Skin of body (tissue), 2 donors: ENCODE results near the gene RHAG. TPM values are rescaled to one million over a fixed set of nuclear protein-coding genes. Genes with fewer than 3 reads are reported as not detected.
"Not testable (repeated sequence)": the region's sequence is repeated elsewhere in the genome, so short reads cannot be mapped to it uniquely, and the experiment has no call there.

Experiments used
- DNase-seq: peaks from one replicate; lab custom pipeline; 2025; lab: John Stamatoyannopoulos, UW
- total RNA-seq: library from RNA; depleted of rRNA; stranded (reverse); fragments of >200 nt; gene quantifications from one replicate; pipeline ENCODE4 v1.2.3, GENCODE V29; 2014

RHAG gene
- total RNA-seq, 1 donor from 2014 or later = 5.8 TPM

DNA sequence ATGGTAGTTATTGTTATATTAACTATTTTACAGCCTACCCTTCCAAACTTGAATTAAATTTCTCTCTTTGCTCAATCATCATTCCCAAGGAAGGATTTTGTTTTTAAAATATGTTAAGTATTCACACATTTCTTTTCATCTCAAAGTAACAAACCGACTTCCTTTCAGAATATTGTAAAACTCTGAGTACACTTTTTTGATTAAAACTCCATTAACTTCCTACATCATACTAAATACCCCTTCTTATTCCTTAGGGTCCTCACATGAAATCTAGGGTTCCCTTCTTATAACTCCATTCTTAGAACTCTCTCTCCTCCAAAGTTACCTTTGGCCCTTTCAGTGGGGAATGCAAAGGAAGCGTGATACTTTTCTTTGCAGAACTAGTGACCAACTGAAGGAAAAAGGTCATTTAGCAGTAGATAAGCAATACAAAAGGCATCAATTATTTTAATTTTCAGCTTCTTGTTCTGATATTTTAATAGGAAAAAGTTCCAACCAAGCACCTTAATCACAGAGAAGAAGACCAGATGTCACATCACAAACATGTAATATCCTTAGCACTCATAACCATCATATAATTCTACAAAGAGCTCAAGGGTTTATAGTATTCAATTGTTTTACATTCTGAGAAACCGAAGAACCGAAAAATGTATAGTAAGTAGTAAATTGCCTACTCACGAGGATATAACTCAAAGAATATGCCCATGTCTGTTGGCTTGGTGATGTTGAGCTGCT, 494 bp downstream of the RHAG start:
- no peak for DNase-seq

DNA sequence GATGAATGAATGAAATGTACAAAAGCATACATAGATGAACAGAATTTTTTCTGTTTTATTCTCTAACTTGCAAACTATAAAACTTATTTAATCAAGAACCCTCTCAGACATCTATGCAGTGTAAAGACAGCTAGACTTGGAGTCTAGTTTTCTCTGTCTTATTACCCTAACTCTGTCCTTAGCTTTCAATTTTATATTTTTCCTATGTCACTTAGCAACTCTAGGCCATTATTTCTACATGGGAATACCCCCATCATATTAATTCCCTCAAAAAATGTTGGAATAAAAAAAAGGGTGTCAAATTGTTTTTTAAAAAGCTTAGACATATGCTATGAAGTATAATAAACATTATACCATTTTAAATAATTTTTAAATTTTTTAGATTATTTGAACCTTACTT, 1.2 kb downstream of the RHAG start:
- DNase-seq = no peak

DNA sequence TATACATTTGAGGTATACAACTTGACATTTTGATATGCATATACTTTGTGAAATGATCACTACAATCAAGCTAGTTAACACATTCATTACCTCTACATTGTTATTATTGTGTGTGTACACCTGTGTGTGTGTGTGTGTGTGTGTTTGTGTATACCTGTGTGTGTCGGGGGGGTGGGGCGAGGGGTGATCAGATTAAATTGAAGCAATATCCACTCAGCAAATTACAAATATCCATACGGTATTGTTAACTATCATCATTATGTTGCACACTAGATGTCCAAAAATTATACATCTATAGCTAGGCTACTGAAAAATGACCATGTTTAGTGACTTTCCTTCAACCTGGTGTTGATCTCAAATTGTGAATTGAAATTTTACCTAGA, 1.8 kb downstream of the RHAG start:
- no peak for DNase-seq

DNA sequence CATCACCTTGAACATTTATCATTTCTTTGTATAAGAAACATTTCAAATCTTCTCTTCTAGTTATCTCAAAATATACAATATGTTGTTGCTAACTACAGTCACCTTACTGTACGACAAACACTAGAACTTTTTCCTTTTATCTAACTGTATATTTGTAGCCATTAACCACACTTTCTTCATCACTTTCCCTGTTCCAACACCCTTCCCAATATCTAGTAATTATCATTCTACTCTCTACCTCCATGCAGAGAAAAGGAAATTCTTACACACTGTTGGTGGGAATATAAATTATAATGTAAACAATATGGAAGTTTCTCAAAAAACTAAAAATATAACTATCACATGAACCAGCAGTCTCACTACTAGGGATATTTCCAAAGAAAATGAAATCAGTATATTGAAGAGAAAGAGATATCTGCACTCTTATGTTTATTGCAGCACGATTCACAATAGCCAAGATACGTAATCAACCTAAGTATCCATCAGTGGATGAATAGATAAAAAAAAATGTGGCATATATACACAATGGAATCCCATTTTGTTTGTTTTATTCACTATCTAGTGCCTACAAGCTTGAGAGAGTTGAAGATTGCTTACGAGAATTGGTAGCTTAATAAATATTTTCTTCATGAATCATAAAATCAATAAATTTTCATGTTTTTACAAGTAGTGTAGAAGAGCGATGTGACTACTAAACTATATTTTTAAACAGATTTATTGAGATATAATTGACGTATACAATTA, 2.4 kb downstream of the RHAG start:
- no peak for DNase-seq

DNA sequence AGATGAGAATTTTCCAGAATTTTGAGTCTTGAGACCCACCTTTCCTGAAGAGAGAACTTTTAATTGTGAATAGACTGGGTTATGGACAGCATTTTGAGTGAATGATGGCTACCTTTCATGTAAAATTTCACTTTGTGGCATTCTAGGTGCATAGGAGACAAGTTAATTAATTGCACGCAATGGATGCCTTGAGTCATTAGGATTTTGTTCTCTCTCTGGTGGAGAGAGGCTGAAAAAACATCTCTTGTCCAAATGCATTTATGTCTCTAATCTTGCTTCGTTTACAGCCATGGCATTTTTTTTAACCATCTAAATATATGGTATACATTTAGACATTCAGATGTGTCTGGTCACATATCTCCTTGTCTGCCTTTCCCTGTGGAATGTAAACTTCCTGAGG, 3.1 kb downstream of the RHAG start:
- no peak for DNase-seq

DNA sequence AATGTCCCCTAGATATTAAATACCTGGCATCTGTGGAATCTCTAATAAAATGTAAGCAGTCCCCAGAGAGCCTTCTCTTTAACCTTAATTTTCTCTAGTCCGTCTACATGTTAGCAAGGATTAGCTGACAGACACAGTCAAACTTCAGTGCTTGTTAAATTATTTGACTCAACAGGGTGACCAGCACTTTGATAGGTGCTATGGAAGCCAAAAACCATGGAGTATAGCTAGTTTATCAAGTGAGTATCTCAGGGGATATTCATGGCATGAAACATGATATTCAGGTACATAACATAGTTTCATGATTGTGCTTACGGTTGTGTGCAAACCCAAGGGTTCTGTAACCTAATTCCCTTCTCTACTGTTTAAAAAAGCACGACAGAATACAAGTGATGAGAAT, 3.9 kb downstream of the RHAG start:
- DNase-seq = no peak

DNA sequence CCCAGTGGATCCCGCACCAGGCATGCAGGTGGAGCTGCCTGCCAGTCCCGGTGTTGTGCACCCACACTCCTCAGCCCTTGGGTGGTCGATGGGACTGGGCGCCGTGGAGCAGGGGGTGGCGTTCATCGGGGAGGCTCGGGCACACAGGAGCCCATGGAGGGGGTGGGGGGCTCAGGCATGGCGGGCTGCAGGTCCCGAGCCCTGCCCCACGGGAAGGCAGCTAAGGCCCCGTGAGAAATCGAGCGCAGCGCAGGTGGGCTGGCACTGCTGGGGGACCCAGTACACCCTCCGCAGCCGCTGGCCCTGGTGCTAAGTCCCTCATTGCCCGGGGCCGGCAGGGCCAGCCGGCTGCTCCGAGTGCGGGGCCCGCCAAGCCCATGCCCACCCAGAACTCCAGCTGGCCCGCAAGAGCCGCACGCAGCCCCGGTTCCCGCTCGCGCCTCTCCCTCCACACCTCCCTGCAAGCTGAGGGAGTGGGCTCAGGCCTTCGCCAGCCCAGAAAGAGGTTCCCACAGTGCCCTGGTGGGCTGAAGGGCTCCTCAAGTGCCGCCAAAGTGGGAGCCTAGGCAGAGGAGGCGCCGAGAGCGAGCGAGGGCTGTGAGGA, 7.1 kb downstream of the RHAG start:
- DNase-seq = not testable (repeated sequence)

DNA sequence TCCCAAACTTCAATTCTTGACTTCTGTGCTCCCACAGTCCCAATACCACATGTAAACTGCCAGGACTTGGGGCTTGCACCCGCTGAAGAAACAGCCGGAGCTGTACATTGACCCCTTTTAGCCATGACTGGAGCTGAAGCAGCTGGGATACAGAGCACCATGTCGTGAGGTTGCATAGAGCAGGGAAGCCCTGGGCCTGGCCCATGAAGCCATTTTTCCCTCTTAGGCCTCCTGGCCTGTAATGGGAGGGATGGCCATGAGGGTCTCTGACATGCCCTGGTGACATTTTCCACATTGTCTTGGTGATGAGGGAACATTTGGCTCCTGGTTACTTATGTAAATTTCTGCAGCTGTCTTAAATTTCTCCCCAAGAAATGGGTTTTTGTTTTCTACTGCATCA, 9.8 kb downstream of the RHAG start:
- DNase-seq = no peak

DNA sequence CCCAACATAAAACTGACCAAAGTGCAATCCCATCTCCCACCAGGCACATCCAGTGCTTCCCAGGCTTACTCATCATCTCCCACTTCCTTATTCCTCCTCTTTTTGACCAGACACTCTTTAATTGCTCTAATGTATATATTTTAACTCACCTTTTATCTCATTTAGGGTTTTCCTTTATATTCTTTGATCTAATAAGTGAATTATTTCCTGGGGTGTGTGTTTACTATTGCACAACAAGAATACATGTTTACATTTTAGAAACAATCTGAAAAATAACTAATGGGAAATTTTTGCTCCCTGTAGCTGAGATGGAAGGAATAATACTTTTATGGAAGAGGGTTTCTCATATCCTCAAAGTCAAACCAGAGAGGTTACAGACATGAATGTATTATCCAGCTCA, 18.4 kb downstream of the RHAG start:
- no peak for DNase-seq

DNA sequence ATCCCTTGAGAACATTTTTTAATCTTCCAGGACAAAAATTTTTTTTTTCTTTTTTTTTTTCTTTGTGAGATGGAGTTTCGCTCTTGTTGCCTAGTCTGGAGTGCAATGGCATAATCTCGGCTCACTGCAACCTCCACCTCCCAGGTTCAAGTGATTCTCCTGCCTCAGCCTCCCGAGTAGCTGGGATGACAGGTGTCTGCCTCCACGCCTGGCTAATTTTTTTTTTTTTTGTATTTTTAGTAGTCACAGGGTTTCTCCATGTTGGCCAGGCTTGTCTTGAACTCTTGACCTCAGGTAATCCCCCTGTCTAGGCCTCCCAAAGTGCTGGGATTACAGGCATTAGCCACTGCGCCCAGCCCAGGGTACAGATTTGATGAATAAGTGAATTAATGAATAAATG, 22.5 kb downstream of the RHAG start:
- DNase-seq = not testable (repeated sequence)

DNA sequence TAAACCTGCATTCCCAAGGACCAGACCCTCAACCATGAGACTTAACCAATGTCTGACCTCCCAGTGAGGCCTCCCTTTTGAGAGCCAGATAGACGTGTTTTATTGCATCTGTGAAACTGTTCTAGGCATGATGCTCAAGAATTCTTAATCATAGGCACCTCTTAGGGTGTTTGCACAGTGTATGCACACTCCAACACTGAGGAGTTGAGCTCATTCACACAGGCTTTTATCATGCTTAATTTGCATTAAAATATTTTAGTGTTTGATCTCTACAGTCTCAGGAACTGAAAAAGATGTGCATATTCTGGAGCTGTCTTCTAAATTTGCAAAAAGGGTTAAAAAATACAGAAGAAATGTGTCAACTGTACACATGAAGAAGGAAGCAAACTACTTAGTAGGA, 27.4 kb downstream of the RHAG start:
- no peak for DNase-seq

DNA sequence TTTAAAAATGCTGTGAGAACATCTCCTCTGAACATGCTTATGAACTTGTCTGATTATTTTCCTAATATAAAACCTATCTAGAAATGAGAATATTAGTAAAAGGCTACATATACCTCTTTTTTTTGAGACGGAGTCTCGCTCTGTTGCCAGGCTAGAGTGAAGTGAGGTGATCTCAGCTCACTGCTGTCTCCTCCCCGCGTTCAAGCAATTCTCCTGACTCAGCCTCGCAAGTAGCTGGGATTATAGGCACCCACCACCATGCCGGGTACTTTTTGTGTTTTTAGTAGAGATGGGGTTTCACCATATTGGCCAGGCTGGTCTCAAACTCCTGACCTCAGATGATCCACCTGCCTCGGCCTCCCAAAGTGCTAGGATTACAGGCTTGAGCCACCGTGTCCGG, 28.4 kb downstream of the RHAG start:
- not testable (repeated sequence) for DNase-seq

DNA sequence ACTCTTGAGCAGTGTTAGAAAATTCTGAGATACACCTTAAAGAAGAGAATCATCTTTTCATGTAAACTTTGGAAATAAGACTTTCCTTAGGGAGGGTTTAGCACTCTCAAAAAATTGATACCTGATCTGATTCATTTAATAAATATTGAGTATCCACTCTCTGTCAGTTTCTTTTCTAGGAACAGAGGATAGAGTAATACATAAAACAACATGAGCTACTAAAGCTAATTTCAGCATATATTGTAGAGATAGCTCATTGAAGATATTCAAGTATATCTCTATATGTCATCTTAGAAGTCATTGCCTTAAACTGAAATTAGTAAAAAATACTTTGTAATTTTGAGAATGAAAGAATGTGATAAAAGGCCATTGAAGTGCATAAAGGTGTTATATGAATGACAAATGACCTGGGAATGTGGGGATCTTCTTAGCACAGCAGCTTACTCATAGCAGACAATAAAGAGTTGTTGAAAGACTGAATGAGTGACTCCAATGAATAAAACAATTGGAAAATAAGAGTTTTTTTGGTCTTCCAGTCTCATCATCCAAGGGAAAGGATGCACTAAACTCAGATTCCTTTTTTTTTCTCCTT, 29.2 kb downstream of the RHAG start:
- DNase-seq = no peak

DNA sequence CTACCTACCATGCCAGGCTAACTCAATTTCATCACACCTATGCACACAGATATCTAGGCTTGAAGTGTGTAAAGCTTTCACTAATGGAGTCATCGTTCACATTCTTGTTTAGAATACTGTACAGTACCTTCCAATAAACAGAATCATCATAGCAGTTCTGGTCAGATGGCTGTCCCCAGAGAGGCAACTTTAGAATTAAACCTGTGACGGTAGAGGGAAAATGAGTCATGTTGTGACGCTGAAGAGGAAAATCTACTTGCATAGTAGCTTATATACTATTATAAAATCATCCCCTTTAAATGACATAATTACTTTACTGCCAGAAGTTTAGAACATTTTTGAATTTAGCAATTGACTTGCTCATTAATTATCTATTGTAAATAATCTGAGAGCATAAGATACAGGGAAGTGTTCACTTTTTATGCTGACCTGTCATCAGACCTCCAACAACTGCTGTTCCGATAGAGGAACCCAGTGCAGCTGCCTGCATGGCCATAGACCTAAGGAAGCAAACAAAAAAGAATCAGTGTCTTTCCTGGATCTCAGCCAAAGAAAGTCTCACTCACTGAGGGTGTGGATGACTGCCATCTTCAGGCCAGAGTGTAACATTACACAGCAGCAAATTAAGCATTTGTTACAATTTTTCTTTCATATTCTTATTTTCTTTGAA, 29.8 kb downstream of the RHAG start:
- peak; percentile 93 for DNase-seq

DNA sequence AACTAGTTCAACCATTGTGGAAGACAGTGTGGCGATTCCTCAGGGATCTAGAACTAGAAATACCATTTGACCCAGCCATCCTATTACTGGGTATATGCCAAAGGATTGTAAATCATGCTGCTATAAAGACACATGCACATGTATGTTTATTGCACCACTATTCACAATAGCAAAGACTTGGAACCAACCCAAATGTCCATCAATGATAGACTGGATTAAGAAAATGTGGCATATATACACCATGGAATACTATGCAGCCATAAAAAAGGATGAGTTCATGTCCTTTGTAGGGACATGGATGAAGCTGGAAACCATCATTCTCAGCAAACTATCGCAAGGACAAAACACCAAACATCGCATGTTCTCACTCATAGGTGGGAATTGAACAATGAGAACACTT, 32.6 kb downstream of the RHAG start:
- DNase-seq = not testable (repeated sequence)

DNA sequence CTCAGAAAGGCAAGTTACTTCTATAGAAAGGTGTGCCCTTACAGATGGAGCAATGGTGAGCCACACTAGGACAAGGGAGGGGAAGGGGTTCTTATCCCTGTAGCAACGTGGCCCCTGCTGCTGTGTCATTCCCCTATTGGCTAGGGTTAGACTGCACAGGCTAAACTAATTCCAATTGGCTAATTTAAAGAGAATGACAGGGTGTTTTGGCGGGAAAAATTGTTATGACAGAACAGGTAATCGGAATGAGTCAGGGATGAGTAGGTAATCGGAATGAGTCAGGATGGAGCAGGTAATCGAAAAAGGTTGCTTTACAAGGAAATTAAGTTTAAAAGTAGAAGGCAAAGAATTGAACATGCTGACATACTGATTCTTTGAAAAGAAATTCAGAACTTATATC, 49.4 kb downstream of the RHAG start:
- DNase-seq = not testable (repeated sequence)

DNA sequence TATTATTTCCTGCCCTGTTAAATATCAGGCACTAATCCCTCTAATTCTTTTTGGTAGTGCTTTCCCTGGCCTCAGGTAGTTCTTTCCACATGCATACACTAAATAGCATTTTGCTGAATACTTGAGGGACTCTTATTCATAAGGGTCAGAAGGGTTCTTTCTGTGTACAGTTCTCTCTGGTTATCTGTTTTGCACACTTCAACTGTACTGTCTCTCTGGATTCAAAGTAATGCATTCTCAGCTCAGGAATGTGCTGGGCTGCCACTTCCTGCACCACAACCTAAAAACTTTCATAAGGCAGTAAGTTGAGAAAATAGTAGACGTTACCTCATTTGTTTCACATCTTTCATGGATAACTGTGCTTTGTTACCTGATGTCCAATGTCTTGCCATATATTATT, 54.1 kb downstream of the RHAG start:
- no peak for DNase-seq

DNA sequence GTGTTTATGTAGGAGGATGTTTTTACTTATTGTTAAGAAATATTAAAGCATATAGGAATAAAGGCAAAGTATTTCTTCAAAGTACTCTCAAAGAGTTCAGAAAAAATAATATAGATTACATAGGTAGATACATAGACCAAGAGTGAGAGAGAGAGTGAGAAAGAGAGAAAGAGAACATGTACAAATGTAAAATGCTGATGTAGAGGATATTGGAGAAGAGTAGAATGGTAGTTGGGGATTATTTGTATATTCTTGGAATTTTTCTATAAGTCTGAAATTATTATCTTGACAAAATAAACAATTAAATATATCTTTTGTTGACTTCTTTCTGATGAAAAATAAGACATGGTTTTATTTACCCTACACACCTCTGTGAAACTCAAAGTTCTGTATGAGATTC, 57.0 kb downstream of the RHAG start:
- no peak for DNase-seq

DNA sequence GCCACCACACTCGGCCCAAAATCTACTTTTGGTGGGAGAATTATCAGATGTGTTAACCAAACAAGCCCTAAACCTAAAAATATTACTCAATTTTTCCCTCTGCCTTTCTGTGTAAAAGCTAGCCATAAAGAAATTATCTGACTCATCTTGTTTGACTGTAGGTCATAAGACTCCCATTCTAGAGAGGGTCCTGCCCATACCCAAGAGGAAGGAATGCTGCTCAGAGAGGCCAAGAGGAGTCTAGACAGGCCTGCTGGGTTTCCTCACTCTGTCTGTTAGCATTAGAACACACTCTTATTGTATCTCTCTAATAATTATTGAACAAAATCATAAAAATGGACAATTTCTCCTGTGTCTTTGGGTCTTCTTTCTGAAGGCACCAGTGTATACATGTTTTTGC, 60.0 kb downstream of the RHAG start:
- DNase-seq = no peak

DNA sequence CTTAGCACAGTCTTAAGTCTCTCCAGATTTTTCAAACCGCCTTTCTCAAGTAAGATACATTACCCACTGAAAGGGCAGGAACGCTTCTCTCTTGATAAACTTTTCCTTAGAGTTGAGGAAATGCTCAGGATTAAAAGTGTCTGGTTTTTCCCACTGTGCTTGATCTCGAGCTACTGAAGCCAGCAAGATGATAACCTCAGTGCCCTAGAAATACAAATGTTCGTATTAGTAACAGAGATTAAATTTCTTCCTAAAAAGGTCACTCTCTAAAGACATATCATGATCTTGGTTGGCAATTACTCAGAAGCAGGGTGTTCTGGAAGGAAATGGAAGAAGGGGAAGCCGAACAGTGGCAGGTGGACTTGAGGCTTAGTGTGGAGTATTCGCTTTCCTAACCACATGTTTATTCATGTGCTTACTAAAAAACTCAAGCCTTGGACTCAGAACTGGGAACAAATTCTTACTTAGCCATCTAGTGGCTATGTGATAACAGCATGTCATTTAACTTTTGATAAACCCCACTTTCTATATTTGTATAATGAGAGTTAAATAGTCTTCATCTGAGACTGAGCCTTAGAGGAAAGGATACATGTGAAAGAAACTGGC, 66.1 kb downstream of the RHAG start:
- no peak for DNase-seq

DNA sequence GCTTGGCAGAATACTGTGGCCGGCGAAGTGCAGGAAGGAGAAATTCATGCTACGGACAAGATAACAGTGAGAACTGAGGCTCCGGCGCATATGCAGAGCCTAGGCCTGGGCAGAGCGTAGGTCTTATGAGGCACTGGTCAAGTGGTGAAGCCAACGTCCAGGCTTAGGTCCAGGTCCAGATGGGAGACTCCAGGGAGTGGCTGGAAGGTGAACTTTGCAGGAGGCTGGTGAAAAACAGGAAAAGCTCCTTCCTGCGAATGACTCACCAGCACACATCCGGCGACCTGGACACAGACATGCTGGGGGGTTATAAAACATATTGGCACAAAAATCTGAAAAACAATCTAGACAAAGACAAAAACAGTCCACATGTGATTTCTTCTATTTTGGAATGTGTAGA, 70.8 kb downstream of the RHAG start:
- DNase-seq = no peak
